ENCODE measurements around the gene GRPEL2.

Gene GRPEL2

DNA sequence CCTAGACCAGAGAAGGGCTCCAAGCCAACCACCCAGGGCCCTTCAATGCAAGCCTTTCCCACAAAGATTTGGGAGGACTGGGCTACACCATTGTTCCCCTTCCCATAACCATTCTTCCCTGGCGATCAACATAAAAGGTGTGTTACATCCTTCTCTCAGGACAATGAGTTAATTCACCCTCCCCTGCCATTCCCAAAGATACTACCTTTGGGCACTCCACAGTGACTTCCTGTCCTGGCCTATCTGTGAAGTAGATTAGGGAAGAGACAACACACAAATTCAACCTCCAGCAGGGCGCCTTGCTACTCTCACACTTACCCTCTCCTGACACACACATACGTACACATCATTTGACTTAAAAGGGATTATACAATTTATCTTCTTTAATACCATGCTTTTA is 57.0 kb downstream of the GRPEL2 start:
- DNase-seq: no peak
